Measurements from ENCODE around the gene GLI1. TPM values are rescaled to one million over a fixed set of nuclear protein-coding genes. Genes with fewer than 3 reads are reported as not detected.

The GLI1 gene
- total RNA-seq, 6 experiments from 2014 or later, result 0.16 to 0.74 (median 0.55) TPM

DNA sequence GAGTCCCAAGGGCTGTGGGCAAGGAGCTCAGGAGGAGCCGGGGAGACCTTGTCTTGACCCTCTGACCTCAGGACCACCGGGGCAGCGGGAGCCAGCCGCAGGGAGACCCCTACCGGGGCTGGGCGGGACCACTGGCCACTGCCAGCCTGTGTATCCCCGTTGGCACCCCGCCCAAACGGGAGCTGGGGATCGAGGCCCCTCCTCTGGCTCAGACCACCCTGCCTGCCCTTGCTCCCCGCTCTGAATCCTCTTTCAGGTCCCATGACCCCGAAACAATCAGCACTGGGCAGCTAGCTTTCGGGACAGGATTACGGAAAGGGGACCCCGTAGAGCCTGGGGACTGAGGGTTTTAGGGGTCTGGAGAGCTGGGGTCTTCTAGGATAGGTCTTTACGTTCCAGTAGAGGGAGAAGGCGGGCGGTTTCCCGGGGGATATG lies 1.3 kb downstream of the GLI1 start:
- no peaks in the 10 kb centered on the region for H3K27me3 ChIP-seq
- intact Hi-C loops (cut with DNase I), result no loop called here
- no peak overlapping the region for H3K27ac ChIP-seq
- TF ChIP-seq POLR2A (IDR thresholded peaks at IDR 0.05), result no peak
- DNase-seq (peak in 1 of 3 donors; percentile 44), ATAC-seq (no peak)
- peak overlapping the region; percentile 36 to 53 (median 44) for H3K4me3 ChIP-seq
- no peaks in the 10 kb centered on the region for H3K36me3 ChIP-seq
- WGBS (ENCODE audit: insufficient coverage, low coverage, low lambda C conversion rate, missing lambda C conversion rate), result 4% methylated on average over 11 of the region's 19 CpGs
- H3K9me3 ChIP-seq, result no peaks in the 10 kb centered on the region
- peaks cover 0 to 39% (median 1%) of the 10 kb centered on the region in 4 donors for H3K4me1 ChIP-seq

DNA sequence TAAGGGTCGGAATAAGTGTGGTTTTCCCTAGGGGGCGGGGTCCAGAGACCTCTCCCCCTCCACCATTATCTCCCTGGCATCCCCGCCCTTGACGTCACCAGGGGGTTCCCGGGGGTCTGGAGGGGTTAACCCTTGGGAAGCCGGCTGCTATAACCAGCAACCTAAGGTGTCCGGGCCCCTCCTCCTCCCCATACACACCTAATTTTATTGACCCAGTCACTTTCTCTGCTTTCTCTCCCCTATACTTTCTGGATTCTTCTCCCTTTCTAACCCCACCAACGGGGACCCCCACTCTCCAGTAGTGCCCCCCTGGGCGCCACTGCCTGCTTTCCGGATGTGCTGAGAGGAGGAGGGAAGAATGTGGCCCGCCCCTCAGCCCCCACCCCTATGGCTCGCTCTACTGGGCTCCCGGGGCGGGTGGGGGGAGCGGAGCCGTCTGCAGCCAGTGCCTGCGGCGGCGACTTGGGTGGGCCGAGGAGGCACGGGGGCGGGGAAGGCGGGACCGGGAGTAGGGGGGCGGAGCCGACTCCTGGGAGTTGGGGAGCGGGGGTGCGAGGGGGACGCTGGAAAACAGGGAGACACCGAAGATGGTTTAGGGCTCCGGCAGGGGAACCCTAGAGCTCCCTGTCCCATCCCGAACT lies 1.8 kb downstream of the GLI1 start:
- H3K9me3 ChIP-seq, result no peaks in the 10 kb centered on the region
- 0% methylated on average over 17 of the region's 32 CpGs for WGBS (ENCODE audit: insufficient coverage, low coverage, low lambda C conversion rate, missing lambda C conversion rate)
- no peaks in the 10 kb centered on the region for H3K36me3 ChIP-seq
- H3K4me1 ChIP-seq, result peaks cover 0 to 37% (median 1%) of the 10 kb centered on the region in 4 donors
- intact Hi-C loops (cut with DNase I), result no loop called here
- ATAC-seq (peak in 2 of 4 donors; percentile 2 to 9), DNase-seq (peak in 1 of 3 donors; percentile 74)
- no peaks in the 10 kb centered on the region for H3K27me3 ChIP-seq
- H3K4me3 ChIP-seq, result peak overlapping the region; percentile 36 to 53 (median 44)
- H3K27ac ChIP-seq, result no peak overlapping the region
- TF ChIP-seq, protein P1, sequence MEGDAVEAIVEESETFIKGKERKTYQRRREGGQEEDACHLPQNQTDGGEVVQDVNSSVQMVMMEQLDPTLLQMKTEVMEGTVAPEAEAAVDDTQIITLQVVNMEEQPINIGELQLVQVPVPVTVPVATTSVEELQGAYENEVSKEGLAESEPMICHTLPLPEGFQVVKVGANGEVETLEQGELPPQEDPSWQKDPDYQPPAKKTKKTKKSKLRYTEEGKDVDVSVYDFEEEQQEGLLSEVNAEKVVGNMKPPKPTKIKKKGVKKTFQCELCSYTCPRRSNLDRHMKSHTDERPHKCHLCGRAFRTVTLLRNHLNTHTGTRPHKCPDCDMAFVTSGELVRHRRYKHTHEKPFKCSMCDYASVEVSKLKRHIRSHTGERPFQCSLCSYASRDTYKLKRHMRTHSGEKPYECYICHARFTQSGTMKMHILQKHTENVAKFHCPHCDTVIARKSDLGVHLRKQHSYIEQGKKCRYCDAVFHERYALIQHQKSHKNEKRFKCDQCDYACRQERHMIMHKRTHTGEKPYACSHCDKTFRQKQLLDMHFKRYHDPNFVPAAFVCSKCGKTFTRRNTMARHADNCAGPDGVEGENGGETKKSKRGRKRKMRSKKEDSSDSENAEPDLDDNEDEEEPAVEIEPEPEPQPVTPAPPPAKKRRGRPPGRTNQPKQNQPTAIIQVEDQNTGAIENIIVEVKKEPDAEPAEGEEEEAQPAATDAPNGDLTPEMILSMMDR (IDR thresholded peaks at IDR 0.05), result no peak
- TF ChIP-seq POLR2A (IDR thresholded peaks at IDR 0.05), result no peak

DNA sequence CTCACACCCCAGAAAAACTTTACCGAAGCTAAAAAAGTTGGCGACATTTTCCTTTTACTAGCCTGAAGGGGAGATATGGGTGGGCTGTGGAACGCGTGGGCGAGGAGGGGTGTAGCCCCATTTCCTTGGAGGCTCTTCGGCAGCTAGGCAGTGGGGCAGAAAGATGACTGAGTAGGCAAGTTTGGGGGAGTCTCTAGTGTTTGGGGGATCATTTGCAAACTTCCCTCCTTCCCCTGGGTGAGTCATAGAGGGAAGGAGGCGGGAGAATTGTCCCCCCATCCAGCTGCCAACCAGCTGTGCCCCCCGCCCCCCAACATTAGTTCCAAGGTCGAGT lies 2.3 kb downstream of the GLI1 start:
- intact Hi-C loops (cut with DNase I), result no loop called here
- H3K4me1 ChIP-seq, result peaks cover 0 to 34% (median 1%) of the 10 kb centered on the region in 4 donors
- H3K27ac ChIP-seq, result no peak overlapping the region
- no peak for ATAC-seq
- no peaks in the 10 kb centered on the region for H3K27me3 ChIP-seq
- no peak for DNase-seq
- H3K36me3 ChIP-seq, result no peaks in the 10 kb centered on the region
- H3K9me3 ChIP-seq, result no peaks in the 10 kb centered on the region
- peak overlapping the region; percentile 36 to 53 (median 44) for H3K4me3 ChIP-seq
- 0% methylated on average over 8 of the region's 9 CpGs for WGBS (ENCODE audit: insufficient coverage, low coverage, low lambda C conversion rate, missing lambda C conversion rate)
- TF ChIP-seq, protein P1 (IDR thresholded peaks at IDR 0.05), result no peak
- TF ChIP-seq POLR2A (IDR thresholded peaks at IDR 0.05), result no peak

DNA sequence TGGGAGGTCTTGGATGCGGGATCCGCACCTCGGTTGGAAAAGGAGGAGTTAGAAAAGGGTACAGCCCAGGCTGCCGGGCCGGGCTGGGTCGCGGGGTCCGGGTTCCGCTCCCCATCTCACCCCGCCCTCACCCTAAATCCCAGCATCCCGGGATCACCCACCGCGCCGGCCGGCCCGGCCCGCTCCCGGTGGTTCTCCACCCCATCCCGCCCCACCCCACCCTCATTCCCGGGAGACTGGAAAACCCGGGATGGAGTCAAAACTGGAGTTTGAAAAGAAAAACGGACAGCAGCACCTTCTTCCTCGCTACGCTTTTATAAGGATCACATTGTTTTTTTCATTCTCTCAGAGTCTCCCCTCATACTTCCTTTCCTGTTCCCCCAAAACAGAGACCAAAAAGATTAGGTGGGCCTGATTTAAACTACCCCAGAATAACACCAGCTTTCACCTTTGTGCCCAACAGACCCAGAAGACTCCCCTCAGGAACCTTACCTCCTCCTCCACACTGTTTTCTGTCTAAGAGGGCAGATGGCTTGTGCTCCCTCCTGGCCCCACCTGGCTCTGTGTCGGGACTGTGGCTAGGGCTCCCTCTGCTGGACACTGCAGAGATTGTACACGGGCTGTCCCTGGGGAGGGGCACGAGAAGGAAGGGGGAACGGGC lies 2.8 kb downstream of the GLI1 start:
- intact Hi-C loops (cut with DNase I), result no loop called here
- TF ChIP-seq, protein P1 (IDR thresholded peaks at IDR 0.05), result peak; percentile 94 to 95 (median 95)
- TF ChIP-seq POLR2A (IDR thresholded peaks at IDR 0.05), result peak; percentile 5
- no peaks in the 10 kb centered on the region for H3K9me3 ChIP-seq
- peak overlapping the region; percentile 36 to 53 (median 44) for H3K4me3 ChIP-seq
- no peaks in the 10 kb centered on the region for H3K27me3 ChIP-seq
- peaks cover 0 to 31% (median 1%) of the 10 kb centered on the region in 4 donors for H3K4me1 ChIP-seq
- ATAC-seq (peak; percentile 66 to 79 (median 77)), DNase-seq (peak; percentile 84 to 87 (median 85))
- H3K27ac ChIP-seq, result peak overlapping the region; percentile 30 to 53 (median 49)
- 0% methylated on average over 9 of the region's 28 CpGs for WGBS (ENCODE audit: insufficient coverage, low coverage, low lambda C conversion rate, missing lambda C conversion rate)
- no peaks in the 10 kb centered on the region for H3K36me3 ChIP-seq

DNA sequence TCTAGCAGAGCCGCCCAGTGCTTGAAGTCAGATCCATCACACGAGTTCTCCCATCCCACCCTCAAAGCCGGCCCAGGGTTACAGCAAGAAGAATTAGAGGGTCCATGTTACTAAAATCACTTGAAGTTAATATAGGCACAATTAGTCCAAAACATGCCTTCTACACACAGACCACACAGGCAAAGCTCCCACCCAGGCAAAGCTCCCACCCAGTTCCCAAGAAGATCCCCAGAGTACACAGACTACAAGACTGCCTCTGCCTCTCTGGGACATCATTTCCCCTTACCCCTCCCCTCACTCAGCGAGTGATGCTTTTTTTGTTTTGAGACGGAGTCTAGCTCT lies 3.3 kb downstream of the GLI1 start:
- Histone ChIP-seq H3K4me1 (peaks cover 0 to 26% (median 1%) of the 10 kb centered on the region in 4 donors), H3K27ac (no peak overlapping the region), H3K4me3 (no peak overlapping the region), H3K36me3 (no peaks in the 10 kb centered on the region), H3K27me3 (no peaks in the 10 kb centered on the region), H3K9me3 (no peaks in the 10 kb centered on the region)
- ATAC-seq (no peak), DNase-seq (no peak)
- WGBS (ENCODE audit: insufficient coverage, low coverage, low lambda C conversion rate, missing lambda C conversion rate), result 60% methylated on average over 1 of the region's 5 CpGs
- no peak for TF ChIP-seq POLR2A (IDR thresholded peaks at IDR 0.05)
- TF ChIP-seq, protein P1 (IDR thresholded peaks at IDR 0.05), result no peak
- intact Hi-C loops (cut with DNase I), result no loop called here

All from right lobe of liver (tissue), 6 donors.